ENCODE data around the gene TMSB4X.
"Not testable (repeated sequence)": the region's sequence is repeated elsewhere in the genome, so short reads cannot be mapped to it uniquely, and the experiment has no call there.

Gene TMSB4X

GRCh38 chrX:12974796-12975669 is at the start of gene TMSB4X:
TMSB4X (plus strand) TSS chrX:12975110.
- DNase-seq = peak; percentile 90

GRCh38 chrX:12929701-12930100 is 45.2 kb upstream of the TMSB4X start:
- DNase-seq = no peak

GRCh38 chrX:12930150-12930549 is 44.8 kb upstream of the TMSB4X start:
- no peak for DNase-seq

DNA sequence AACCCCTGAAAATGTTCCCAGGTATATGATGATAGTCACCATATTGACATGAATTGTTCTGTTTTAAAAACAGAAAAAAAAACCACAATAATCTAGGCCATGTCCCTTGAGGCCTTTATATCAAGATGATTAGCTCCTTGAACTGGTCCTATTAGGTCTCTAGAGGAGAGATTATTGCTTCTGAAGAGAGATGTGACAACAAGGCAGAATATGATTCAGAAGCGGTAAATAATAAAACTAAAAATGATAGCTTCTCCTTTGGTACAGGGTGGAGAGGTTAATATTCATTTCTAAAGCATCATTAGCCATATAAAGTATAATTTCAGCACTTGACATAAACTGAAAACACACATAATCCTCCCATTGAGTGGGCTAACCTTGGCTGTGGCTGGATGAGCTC is 42.7 kb upstream of the TMSB4X start:
- DNase-seq = no peak

- no peak for DNase-seq
Observed at GRCh38 chrX:12934850-12935249, 40.1 kb upstream of the TMSB4X start.

- no peak for DNase-seq
Observed at GRCh38 chrX:12936947-12937346, 38.0 kb upstream of the TMSB4X start.

- DNase-seq = not testable (repeated sequence)
Observed at GRCh38 chrX:12940471-12940870, 34.4 kb upstream of the TMSB4X start.

- DNase-seq = not testable (repeated sequence)
Observed at GRCh38 chrX:12943592-12943991, 31.3 kb upstream of the TMSB4X start.

- not testable (repeated sequence) for DNase-seq
Observed at GRCh38 chrX:12944452-12944851, 30.5 kb upstream of the TMSB4X start.

- no peak for DNase-seq
Observed at GRCh38 chrX:12945494-12945893, 29.4 kb upstream of the TMSB4X start.

DNA sequence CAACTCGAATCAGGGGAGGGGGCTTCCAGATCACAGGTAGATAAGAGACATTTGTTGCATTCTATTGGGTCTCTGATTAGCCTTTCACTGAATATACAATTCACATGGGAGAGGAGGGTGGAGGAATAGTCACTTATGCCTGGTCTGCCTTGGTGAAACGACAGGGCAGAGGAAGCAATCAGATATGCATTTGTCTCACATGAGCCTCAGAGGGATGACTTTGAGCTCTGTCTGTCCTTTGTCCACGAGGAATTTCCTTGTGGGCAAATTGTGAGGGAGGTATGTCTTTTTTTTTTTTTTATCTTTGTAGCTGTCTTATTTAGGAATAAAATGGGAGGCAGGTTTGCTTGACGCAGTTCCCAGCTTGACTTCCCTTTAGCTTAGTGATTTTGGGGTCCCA is 28.5 kb upstream of the TMSB4X start:
- DNase-seq = no peak

DNA sequence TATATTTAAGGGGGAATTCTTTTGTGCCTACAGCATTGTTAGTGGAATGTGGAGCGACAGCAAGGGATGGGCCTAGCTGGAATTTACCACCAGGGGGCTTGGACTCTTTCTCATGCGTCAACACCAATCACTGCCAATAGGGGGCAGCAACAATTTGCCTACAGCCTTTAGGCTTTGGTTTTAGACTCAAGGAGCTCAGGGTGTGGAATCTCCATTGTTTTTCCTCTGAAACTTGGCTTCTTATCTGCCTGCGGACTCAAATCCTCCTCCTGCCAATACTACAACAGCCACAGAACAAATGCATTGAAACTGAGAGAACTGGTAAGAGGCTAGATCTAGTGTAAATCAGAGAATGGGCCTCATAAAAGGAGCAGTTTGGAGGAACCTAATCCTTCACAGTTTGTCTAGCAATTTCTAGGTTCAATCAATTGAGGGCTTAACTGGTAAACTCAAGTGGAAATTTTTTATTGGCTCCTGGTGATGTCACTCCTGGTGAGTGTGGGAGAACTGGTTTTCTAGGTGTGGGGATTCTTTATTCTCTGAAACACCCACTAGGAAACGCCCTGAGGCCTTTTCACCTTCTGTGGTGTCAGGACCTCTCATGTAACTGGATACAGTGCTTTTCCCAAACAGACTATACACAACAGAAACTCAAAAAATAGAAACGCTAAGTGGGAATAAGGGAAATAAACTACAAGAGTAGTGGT is 27.9 kb upstream of the TMSB4X start:
- DNase-seq = peak; percentile 78

- no peak for DNase-seq
Observed at GRCh38 chrX:12947545-12948235, 27.2 kb upstream of the TMSB4X start.

GRCh38 chrX:12948495-12948894 is 26.4 kb upstream of the TMSB4X start:
- no peak for DNase-seq

GRCh38 chrX:12949205-12949926 is 25.5 kb upstream of the TMSB4X start:
- no peak for DNase-seq

DNA sequence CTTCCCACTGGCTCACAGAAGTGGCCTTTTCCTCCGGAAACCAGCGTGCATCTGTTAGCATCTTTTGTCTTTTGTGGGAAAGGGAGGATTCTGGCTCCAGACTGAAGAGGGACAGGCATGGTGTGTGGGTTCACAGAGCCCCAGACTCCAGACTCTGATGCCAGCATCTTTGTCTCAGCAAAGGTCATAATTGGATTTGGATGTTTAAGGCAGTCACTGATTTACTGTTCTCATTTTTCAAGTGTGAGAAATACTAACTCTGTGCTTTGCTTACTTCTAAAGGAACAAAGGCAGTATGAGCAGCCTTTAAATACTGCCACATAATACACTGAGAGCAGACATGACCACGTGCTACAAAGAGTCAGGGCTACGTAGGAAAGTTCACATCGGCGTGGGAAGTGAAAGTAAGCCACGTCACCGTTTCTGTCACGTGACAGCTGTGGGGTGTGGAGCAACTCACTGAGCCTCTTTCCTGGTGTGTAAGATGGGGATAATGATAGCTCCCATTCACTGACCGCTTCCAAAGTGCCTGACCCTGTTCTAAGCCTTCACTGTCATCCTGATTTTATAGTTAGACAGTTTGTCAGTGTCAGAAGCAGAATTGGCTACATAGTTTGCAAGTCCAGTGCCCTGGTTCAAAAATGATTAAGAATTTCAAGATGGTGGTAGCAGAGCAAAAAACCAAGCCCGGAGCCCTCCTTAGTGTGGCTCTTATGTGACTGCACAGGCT is 24.8 kb upstream of the TMSB4X start:
- peak; percentile 91 for DNase-seq

GRCh38 chrX:12950851-12951594 is 23.9 kb upstream of the TMSB4X start:
- DNase-seq = peak; percentile 79

DNA sequence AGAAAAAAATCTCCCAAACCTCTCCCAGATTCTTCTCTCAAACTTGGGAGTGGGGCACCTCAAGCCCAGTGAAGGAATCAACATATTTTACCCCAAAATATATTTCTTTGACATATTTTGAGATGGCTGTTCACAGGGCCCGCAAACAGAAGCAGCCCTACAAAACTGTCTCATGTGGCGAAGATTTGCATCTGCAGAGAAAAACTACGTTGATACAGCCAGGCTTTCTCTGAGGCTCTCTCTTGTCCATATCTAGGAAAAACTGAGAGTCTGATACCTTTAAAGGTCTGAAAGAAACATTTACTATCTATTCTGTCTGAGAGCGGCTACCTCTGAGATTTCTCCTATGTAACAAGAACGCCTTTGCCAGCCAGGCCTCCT is 23.3 kb upstream of the TMSB4X start:
- peak; percentile 26 for DNase-seq

DNA sequence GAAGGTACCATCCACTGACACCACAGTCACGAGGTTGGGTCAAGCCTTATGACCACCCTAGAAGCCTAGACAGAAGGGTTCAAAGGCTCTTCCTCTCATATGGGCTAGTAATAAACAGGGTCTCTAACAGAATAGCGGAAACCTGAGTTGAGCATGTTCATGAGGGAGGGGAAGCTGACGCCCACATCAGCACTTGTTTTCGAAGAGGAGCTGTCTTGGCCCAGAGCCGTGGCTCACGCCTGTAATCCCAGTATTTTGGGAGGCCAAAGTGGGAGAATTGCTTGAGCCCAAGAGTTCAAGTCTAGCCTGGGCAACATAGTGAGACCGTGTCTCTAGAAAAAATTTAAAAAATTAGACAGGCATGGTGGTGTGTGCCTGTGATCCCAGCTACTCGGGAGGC is 21.5 kb upstream of the TMSB4X start:
- peak; percentile 29 for DNase-seq

- DNase-seq = peak; percentile 31
Observed at GRCh38 chrX:12954376-12954775, 20.5 kb upstream of the TMSB4X start.

- DNase-seq = no peak
Observed at GRCh38 chrX:12954981-12955380, 19.9 kb upstream of the TMSB4X start.
